HG02623 (cell line): ENCODE measurements around the gene BIRC5.
A peak's percentile ranks its signal among the peaks of the same experiment; 100 is the strongest.
"Not testable (repeated sequence)": the region's sequence is repeated elsewhere in the genome, so short reads cannot be mapped to it uniquely, and the experiment has no call there.

Experiments
- ATAC-seq: cut with Tn5 transposase; IDR thresholded peaks from one replicate; pipeline ENCODE4 v1.9.1; 2021; ENCODE audit warnings: moderate library complexity; ENCODE audit not compliant: unreplicated experiment

The BIRC5 gene

DNA sequence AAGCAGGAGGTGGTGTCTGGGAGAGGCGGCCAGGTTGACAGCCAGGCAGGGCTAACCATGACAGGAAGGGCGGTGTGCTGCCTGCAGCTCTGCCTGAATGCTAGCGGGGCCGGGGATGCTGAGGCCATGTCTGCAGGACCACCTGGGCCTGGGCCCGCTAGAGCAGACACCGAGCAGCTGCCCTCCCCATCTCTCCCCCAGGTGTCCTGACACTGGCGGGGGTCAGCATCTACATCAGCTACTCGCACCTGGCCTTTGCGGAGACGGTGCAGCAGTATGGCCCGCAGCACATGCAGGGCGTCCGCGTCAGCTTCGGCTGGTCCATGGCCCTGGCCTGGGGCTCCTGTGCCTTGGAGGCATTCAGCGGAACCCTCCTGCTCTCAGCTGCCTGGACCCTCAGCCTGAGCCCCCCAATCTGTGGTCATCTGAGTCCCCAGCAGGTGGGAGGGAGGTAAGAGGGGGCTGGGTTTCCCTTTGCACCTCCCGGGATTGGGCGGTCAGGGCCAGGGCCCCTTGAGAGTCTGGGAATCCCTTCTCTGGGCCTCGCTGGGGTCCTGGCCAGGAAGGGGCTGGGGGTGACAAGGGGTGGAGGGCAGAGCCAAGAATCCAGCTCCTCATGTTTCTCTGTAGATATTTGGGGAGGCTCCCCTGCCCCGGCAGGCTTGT, 24.9 kb downstream of the BIRC5 start:
- ATAC-seq, result no peak

- ATAC-seq, result no peak
These were observed 25.5 kb downstream of the BIRC5 start for GRCh38 chr17:78239489-78239931.

DNA sequence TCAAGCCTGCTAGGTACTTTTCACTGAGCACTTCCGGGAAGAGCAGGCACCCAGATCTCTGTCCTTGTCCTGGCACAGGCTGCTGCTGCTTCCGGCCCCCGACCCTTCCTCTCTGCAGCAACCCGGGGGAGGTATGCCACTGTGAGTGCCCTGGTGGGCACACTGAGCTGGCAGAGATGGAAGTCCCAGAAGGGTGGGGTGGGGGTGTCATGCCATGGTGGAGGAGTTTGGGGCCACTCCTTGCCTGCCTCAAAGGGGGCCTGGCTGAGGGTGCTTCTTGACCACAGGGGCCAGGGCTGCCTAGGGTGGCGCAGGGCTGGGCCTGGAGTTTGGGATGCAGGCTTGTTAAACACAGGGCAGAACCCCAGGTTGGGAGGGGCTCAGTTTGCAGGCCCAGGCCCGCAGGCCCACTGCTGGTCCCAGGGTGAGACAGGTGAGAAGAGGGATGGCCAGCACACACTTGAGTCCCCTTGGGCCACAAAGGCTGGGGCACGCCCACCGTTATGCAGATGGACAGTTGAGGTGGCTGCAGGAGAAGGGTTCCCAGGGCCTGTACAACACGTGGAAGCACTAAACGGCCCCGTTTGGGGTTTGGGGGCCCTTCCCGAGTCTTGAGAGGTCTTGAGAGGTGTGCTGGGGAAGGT, 26.1 kb downstream of the BIRC5 start:
- no peak for ATAC-seq

GRCh38 chr17:78240839-78241238, 26.8 kb downstream of the BIRC5 start:
- no peak for ATAC-seq

DNA sequence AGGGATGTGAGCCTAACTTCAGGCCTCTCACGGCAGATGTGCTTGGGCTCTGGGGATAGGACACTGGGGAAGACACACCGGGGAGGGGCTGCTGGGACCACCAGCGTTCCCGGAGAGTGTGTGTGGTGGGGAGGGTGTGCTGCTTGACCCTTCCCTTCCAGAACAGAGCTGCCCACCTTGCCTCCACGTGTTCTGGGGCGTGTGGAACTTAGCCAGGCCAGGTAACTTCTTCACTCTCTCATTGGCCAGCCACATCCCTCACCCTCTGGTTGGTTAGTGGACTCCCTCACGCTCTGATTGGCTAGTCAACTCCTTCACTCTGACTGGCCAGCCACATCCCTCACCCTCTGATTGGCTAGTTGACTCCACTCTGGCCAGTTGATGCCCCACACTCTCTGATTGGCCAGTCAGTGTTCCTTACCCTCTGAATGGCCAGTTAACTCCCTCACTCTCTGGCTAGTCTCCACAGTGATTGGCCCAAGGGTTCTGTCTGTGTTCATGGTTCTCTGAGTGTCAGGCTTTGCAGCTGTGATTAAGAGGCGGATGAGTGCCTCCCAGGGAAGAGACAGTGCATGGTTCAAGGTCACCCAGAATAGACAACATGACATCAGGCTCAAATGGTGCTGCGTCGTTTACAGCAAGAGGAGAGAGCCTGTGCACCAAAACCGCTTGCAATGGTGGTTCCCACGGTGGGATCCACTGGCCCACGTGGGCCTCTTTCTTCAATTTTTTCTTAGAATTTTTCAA, 27.4 kb downstream of the BIRC5 start:
- ATAC-seq, result no peak

GRCh38 chr17:78242024-78242742, 28.1 kb downstream of the BIRC5 start:
- no peak for ATAC-seq

- no peak for ATAC-seq
These were observed 33.3 kb downstream of the BIRC5 start for GRCh38 chr17:78247304-78247703.

DNA sequence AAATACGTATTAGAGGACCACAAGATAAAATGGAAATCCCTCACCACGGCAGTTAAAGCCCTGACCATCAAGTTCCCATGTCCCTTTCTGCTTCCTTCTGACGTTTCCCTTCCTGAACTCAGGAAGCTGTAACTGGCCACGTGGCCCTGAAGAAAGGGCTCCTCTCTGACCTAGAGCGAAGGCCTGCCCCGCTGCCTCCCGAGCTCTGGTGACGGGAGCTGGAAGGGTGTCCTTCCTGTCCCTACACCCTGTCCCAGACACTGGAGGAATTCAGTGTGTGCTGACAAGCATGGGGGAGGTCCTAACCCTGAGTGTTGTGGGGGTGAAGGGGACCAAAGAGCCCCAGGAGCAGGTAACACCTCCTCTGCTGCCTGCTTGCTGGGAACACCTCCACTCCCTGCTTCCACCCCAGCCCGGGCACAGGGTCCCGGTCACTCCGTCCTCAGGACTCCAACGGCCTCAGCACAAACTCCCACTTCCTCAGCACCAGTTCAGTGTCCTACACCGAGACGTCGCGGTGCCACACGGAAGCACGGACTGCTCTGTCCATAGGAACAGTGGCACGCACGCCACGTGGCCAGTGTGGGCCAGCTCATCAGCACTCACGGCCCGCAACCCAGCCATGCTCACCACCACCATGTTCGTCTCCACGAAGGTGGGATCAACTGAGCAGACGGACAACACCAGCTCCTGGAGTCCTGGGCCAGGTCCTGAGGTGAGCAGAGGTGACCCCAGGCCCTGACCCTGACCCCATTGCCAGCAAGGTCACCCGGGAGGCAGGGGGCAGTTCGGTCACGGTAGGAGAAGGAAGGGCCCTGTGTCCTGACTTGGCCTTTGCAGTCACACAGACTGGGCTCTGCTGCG, 34.2 kb downstream of the BIRC5 start:
- ATAC-seq, result no peak

GRCh38 chr17:78249074-78249817, 35.2 kb downstream of the BIRC5 start:
- ATAC-seq, result no peak

DNA sequence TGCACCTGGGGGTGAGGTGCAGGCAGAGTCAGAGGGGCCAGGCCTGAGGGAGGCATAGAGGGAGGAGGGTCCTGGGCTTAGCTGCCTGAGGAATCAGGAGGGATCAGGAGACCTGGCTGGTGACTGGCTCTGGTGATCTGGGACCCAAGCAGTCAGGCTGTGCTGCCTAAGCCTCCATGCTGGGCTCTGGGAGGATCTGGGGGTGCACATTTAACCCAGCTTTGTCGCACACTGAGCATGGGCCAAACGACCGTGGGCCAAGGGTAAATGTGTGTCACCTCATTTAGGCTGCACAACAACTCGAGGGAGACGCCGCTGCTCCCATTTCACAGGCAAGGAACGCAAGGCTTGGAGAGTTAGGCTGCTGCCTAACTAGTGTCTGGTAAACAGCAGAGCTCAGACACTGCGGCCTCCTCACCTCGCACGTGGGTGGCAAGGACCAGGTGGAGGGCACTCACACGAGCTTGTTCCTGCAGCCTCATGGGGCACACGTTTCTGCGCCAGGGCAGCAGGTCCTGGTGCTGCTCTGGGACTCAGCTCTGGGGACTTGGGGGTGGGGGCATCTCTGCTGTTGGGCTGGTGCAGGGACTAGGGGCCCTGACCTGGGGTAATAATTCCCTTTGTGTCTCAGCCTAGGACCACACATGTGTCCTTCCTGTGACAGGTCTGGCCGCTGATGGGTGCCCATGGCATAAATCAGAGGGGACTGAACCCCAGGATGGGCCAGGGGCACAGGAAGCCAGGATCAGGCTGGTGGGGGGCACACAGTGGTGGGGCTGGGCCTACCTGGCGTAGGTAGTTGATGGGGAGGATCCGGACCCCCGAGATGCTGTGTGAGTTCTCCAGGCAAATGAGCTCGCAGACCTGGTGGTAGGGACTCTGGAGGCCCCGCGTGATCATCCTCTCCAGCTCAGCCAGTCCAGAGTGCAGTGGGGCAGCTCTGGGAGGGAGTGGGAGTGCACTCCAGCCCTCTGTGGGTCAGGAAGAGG, 36.1 kb downstream of the BIRC5 start:
- no peak for ATAC-seq

- no peak for ATAC-seq
These were observed 37.1 kb downstream of the BIRC5 start for GRCh38 chr17:78250891-78251772.

DNA sequence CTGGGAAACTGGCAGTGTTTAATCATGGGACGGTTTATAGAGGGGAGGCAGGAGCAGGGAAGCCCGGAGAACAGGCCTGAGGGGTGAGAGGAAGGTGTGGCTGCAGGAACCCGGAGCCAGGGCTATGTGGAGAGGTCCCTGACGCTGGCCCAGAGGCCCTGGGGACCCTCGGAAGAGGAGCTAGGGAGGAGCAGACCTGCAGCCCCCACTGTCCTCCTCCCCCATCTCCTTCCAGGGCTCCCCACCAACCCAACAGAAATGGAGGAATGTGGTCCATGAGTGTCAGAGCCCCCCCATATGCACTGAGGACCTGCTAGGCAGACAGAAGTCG, 37.7 kb downstream of the BIRC5 start:
- ATAC-seq, result no peak

GRCh38 chr17:78252111-78252634, 38.1 kb downstream of the BIRC5 start:
- no peak for ATAC-seq

- ATAC-seq, result no peak
These were observed 38.9 kb downstream of the BIRC5 start for GRCh38 chr17:78252701-78253635.

- not testable (repeated sequence) for ATAC-seq
These were observed 39.5 kb downstream of the BIRC5 start for GRCh38 chr17:78253636-78253945.

DNA sequence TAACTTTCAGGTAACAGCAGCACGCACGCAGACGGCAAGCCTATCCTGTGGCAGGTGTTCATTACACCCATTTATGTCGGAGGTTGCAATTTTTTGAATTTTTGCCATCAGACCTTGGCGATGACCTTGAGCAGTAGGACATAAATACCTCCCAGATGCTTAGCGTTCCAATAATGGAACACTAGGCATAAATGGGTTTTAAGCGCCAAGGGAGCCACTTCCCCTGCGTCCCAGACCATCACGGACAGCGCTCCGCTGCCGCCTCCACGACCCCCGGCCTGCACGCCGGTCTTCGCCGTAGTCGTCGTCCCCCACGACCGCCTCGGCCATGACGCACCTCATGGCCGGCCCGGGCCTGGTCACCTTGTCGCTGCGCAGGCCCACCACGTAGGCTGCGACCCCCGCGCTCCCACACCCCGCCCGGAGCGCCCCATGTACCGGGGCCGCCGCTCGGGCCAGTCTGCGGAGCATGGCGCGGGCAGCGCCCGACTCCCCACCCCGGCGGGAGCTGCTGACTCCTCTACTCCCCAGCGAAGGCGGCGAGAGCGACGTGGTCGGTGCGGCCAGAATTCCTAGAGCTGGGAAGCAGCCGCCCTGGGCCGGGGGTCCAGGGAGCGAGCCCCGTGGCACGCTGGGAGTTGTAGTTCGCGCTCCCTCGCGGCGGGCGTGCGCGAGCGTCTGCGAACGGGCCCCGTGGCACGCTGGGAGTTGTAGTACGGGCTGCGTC, 40.1 kb downstream of the BIRC5 start:
- ATAC-seq, result peak; percentile 35
